Stomach (tissue), 9 donors: ENCODE measurements around the gene CUL7. TPM values are rescaled to one million over a fixed set of nuclear protein-coding genes. Genes with fewer than 3 reads are reported as not detected.
A peak's percentile ranks its signal among the peaks of the same experiment; 100 is the strongest.

Experiments
- DNase-seq, 2 donors: peaks; one replicate each; pipeline versions ENCODE4 v3.0.0 to v3.0.0-alpha.2; 2013 to 2019
- H3K27ac ChIP-seq, 5 donors: fragments of 200-600 bp in 4 of 5; sonication (generic) in 4 of 5; one replicate each; pipeline ENCODE4 v1.5.1; 2013 to 2019; ENCODE audit warnings: mild to moderate bottlenecking in 1 of 5, moderate library complexity in 1 of 5
- H3K27me3 ChIP-seq, 3 donors: fragments of 200-600 bp; sonication (generic); one replicate each; pipeline ENCODE4 v1.5.1; 2017 to 2019; ENCODE audit warnings: mixed run types in 1 of 3
- H3K36me3 ChIP-seq, 4 donors: fragments of 200-600 bp; sonication (generic); 1 replicate in 3 of 4; 2 replicates in 1 of 4; pipeline ENCODE4 v1.5.1; 2016 to 2019
- H3K4me1 ChIP-seq, 4 donors: fragments of 200-600 bp; sonication (generic); one replicate each; pipeline ENCODE4 v1.5.1; 2016 to 2019
- H3K4me3 ChIP-seq, 4 donors: fragments of 200-600 bp; sonication (generic) in 3 of 4; one replicate each; pipeline ENCODE4 v1.5.1; 2016 to 2019; ENCODE audit warnings: mild to moderate bottlenecking in 1 of 4
- H3K9me3 ChIP-seq, 4 donors: fragments of 200-600 bp; sonication (generic); one replicate each; pipeline ENCODE4 v1.5.1; 2016 to 2019
- CTCF ChIP-seq, 7 experiments: fragments of 450-650 bp in 4 of 7; fragments of 200-600 bp in 3 of 7; sonication (generic) in 3 of 7; IDR thresholded peaks; one replicate each; pipeline ENCODE4 v1.5.1; 2016 to 2019; ENCODE audit warnings: antibody characterized with exemption in 7 of 7, control low read depth in 2 of 7, mild to moderate bottlenecking in 1 of 7
- EP300 ChIP-seq: sonication (generic); formaldehyde crosslinking; IDR thresholded peaks from one replicate; pipeline ENCODE4 v1.6.1; 2017; ENCODE audit warnings: antibody characterized with exemption
- POLR2A ChIP-seq, 4 donors: fragments of 450-650 bp; IDR thresholded peaks; one replicate each; pipeline ENCODE4 v1.6.1; 2016; ENCODE audit warnings: antibody characterized with exemption in 4 of 4, control low read depth in 2 of 4, mild to moderate bottlenecking in 1 of 4, moderate library complexity in 1 of 4
- POLR2AphosphoS5 ChIP-seq, 3 donors: sonication (generic); formaldehyde crosslinking; IDR thresholded peaks; one replicate each; pipeline ENCODE4 v1.6.1; 2016; ENCODE audit warnings: antibody characterized with exemption in 3 of 3
- WGBS, 5 donors: extraction: QIAGEN DNeasy Blood & Tissue Kit in 3 of 5; methylation state at CpG; one replicate each; pipeline versions ENCODE4 v1.1.5 to v1.1.7; 2013 to 2018; 5-methylcytosine and 5-hydroxymethylcytosine counted together
- intact Hi-C: fragments of 100-400 bp; cut with DNase I; formaldehyde crosslinking; loops from one replicate; pipeline ENCODE4 v1.15.1; 2023; ENCODE audit warnings: low total_unique reads
- polyA plus RNA-seq, 3 donors: library from polyadenylated mRNA; stranded (reverse); fragments of 200-250 nt; gene quantifications; one replicate each; pipeline ENCODE4 v1.2.3, GENCODE V29; 2013
- total RNA-seq, 5 donors: library from RNA; depleted of rRNA; stranded (reverse); fragments of >200 nt; gene quantifications; one replicate each; pipeline versions ENCODE4 v1.1.0 to v1.2.3, GENCODE V29; 2014 to 2016
- donor health status: healthy with polysubstance abuse.
- donor health status: Bipolar disorder and iron deficiency.
- donor health status: healthy.

The CUL7 gene
- total and polyA plus RNA-seq, 8 donors: 4.4 to 26.1 (median 10.5) TPM

DNA sequence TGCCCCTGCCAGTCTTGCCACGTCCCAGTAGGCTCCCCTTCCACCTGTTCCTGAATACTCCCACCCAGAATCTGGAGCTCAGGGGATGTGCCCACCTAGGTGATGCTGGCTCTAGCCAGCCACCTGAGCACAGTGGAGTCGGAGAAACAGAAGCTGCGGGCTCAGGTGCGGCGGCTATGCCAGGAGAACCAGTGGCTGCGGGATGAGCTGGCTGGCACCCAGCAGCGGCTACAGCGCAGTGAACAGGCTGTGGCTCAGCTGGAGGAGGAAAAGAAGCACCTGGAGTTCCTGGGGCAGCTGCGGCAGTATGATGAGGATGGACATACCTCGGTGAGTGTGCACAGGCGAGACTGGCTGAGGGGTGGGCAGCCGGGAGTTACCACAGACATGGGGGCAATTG lies 9.2 kb upstream of the CUL7 start:
- no peak overlapping the region for H3K4me3 ChIP-seq
- WGBS, 5 donors: 91 to 96% (median 95%) methylated on average over 2 to 12 of the region's 12 CpGs
- TF ChIP-seq POLR2AphosphoS5 (IDR thresholded peaks at IDR 0.05): no peak
- no peak for TF ChIP-seq POLR2A (IDR thresholded peaks at IDR 0.05)
- TF ChIP-seq CTCF (IDR thresholded peaks at IDR 0.05): no peak
- no peak for TF ChIP-seq EP300
- H3K36me3 ChIP-seq: peaks cover 15 to 51% (median 50%) of the 10 kb centered on the region in 4 donors
- H3K9me3 ChIP-seq: no peaks in the 10 kb centered on the region
- H3K4me1 ChIP-seq: peaks cover 26 to 45% (median 37%) of the 10 kb centered on the region in 4 donors
- intact Hi-C loops: no loop called here
- no peaks in the 10 kb centered on the region for H3K27me3 ChIP-seq
- no peak for DNase-seq
- H3K27ac ChIP-seq: no peak overlapping the region

- no peak for TF ChIP-seq POLR2AphosphoS5 (IDR thresholded peaks at IDR 0.05)
- TF ChIP-seq CTCF (IDR thresholded peaks at IDR 0.05): no peak
- TF ChIP-seq EP300: no peak
- H3K27ac ChIP-seq: peak overlapping the region in 1 of 5 donors; percentile 90
- intact Hi-C loops: no loop called here
- no peak for DNase-seq
- H3K36me3 ChIP-seq: peaks cover 14 to 54% (median 53%) of the 10 kb centered on the region in 4 donors
- H3K4me3 ChIP-seq: peak overlapping the region in 1 of 4 donors; percentile 91
- H3K9me3 ChIP-seq: no peaks in the 10 kb centered on the region
- 57 to 71% (median 66%) methylated on average over 2 of the region's 2 CpGs for WGBS, 5 donors
- no peaks in the 10 kb centered on the region for H3K27me3 ChIP-seq
- H3K4me1 ChIP-seq: peaks cover 26 to 47% (median 43%) of the 10 kb centered on the region in 4 donors
These were observed 8.2 kb upstream of the CUL7 start for GRCh38 chr6:43061861-43062260.

DNA sequence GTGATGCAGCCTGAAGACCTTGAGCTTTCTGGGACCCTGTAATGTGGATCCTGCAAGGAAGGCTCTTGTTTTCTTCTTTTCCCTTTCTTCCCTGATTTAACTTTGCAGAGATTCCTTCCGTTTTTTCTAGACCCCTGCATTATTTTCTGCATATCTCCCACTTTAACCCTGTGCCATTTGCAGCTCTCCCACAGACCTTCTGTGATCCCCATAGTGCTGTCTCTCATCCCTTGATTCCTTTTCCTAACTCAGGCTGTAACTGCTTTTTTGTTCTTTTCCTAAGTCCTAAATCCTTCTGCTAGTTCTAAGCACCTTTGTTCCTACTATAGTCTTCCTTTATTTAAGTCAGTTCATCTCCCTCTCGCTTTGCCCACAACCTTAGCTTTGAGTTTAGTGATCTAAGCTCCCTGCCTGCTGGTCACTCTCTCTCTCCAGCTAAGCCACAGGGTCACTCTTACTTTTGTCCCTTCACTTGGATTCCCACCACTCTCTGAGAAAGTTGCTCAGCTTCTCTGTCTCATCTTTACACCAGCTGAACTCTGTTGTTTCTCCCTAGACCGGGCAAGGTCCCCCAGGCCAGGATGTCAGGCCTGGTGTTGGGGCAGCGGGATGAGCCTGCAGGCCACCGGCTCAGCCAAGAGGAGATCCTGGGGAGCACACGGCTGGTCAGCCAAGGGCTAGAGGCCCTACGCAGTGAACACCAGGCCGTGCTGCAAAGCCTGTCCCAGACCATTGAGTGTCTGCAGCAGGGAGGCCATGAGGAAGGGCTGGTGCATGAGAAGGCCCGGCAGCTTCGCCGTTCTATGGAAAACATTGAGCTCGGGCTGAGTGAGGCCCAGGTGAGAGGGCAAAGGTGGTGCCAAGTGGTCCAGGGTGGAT lies 7.3 kb upstream of the CUL7 start:
- no peak for DNase-seq
- 51 to 77% (median 53%) methylated on average over 10 to 12 of the region's 12 CpGs for WGBS, 5 donors
- Histone ChIP-seq H3K36me3 (peaks cover 10 to 54% (median 53%) of the 10 kb centered on the region in 4 donors), H3K9me3 (no peaks in the 10 kb centered on the region), H3K27me3 (no peaks in the 10 kb centered on the region), H3K27ac (peak overlapping the region; percentile 90 to 94 (median 93)), H3K4me3 (peak overlapping the region; percentile 76 to 97 (median 90)), H3K4me1 (peaks cover 26 to 47% (median 43%) of the 10 kb centered on the region in 4 donors)
- TF ChIP-seq EP300: no peak
- TF ChIP-seq POLR2A (IDR thresholded peaks at IDR 0.05): no peak
- TF ChIP-seq POLR2AphosphoS5 (IDR thresholded peaks at IDR 0.05): no peak
- TF ChIP-seq CTCF (IDR thresholded peaks at IDR 0.05): no peak
- intact Hi-C loops: no loop called here

DNA sequence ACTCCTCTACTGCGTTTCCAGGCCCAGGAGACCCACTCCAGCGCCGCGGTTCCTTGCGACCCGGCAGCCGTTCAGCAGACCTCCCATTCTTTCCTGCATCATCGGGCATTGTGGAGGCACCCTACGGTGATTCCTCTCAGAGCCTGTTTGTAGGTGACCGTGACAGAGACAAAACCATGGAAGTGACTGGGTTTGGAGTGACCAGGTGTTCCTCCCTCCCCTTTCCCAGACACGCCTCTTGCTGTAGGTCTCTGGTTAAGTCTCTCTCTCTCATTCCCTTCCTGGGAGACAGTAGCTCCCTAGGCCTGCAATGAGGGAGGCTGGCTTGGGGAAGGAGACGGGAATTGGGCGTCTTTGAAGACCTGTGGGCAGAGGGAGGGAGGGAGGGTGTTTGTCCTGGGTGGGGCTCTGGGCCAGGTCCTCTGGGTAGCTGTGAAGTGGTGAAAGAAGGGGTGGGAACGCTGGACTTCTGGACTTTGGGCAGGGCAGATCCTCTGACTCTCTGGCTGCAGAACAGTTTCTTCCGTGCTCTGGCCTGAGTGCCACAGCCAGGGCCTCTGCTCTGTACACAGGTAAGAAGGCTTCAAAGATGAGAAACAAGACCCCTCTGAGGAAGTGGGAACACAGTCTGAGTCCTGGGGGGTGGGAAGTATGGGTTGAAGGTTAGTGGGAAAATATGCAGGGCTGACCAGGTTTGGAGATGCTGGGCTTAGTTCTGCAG lies 6.5 kb upstream of the CUL7 start:
- intact Hi-C loops: no loop called here
- 3 to 9% (median 6%) methylated on average over 15 of the region's 15 CpGs for WGBS, 5 donors
- peak in 2 of 3 donors; percentile 5 to 52 for TF ChIP-seq POLR2AphosphoS5 (IDR thresholded peaks at IDR 0.05)
- TF ChIP-seq CTCF (IDR thresholded peaks at IDR 0.05): no peak
- Histone ChIP-seq H3K27ac (peak overlapping the region; percentile 90 to 94 (median 93)), H3K9me3 (no peaks in the 10 kb centered on the region), H3K4me1 (peaks cover 26 to 47% (median 43%) of the 10 kb centered on the region in 4 donors), H3K4me3 (peak overlapping the region; percentile 76 to 97 (median 90)), H3K36me3 (peaks cover 11 to 54% (median 53%) of the 10 kb centered on the region in 4 donors), H3K27me3 (no peaks in the 10 kb centered on the region)
- DNase-seq: peak; percentile 78 to 79
